T follicular helper cell (primary cell): ENCODE measurements around the gene KCNJ5.
A peak's percentile ranks its signal among the peaks of the same experiment; 100 is the strongest.

Source experiments
- DNase-seq: peaks from one replicate; pipeline ENCODE4 v3.0.0-alpha.2; 2020; ENCODE audit warnings: low read depth

KCNJ5 gene

DNA sequence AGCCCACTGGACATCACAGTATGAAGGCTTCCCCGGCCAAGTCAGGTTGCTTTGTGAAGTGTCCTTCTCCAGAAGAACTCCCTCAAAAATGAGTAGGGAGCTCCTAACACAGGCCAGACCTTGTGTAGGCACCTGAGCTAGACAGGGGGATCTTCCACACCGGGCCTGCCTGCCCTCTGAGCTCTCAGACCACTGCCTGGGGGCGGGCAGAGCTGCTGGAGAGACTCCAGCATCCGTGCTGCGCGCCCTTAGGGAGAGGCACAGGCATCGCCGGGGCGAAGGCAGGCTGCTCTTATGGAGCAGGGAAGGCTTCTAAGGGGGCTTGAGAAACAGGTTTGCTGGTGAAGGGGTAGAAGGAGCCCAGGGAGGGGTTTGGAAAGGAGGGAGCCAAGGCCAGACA, 4.4 kb downstream of the KCNJ5 start:
- no peak for DNase-seq

DNA sequence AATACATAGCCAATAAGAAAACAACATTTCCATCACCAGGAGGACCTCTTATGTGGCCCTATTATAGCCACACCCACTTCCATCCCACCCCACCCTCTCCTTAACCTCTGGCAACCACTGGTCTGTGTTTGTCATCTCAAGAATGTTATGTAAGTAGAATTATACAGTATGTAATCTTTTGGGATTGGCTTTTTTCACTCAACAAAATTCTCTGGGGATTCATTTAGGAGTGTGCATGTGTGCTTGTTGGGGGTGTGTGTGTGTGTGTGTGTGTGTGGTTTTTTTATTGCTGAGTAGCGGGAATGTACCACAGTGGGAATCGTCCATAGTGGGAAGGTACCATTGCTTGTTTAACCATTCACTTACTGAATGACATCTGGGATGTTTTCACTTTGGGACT, 5.2 kb downstream of the KCNJ5 start:
- DNase-seq = no peak

- no peak for DNase-seq
Measured at GRCh38 chr11:128897826-128898225, 6.7 kb downstream of the KCNJ5 start.

GRCh38 chr11:128898580-128899344, 7.6 kb downstream of the KCNJ5 start:
- DNase-seq = no peak

- DNase-seq = no peak
Measured at GRCh38 chr11:128900468-128900867, 9.3 kb downstream of the KCNJ5 start.

GRCh38 chr11:128901653-128902514, 10.7 kb downstream of the KCNJ5 start:
- DNase-seq = no peak

- no peak for DNase-seq
Measured at GRCh38 chr11:128902515-128903066, 11.4 kb downstream of the KCNJ5 start.

DNA sequence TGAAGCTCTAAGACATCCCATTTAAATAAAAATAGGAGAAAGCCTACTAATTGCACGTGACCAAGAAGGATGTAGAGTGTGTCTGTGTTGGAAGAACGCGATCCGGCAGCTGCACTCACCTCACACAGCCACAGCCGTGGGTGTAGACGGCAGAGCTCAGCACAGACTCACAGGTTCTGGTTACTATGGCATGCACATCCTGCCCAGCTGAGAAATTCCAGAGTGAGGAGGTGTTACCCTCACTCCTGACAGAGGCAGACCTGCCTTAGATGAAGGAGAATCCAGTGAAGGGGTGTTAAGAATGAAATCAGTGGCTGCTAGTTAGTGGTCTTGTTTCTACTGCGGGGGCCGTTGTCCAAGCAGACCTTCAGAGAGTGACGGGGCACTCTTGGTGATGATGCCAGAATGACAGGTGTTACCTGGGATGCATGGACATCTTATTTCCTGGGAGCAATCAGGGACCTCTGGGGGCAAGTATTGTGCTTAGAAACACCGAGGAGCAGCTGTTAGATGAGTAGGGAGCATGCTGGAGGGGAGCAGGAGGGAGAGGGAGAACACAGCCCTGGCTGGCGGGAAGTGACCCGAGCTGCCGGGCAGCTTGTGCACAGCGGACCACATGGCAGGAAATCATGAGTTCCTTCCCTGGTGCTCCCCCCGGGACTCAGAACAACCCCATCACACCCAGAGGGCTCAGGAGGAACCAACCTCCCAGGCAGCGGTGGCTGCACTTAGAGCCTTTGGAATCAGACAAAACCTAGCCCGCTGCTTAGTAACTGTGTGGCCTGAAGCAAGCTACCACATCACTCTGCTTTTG, 12.3 kb downstream of the KCNJ5 start:
- no peak for DNase-seq

- DNase-seq = no peak
Measured at GRCh38 chr11:128904303-128904655, 13.1 kb downstream of the KCNJ5 start.

GRCh38 chr11:128904656-128905344, 13.6 kb downstream of the KCNJ5 start:
- no peak for DNase-seq

DNA sequence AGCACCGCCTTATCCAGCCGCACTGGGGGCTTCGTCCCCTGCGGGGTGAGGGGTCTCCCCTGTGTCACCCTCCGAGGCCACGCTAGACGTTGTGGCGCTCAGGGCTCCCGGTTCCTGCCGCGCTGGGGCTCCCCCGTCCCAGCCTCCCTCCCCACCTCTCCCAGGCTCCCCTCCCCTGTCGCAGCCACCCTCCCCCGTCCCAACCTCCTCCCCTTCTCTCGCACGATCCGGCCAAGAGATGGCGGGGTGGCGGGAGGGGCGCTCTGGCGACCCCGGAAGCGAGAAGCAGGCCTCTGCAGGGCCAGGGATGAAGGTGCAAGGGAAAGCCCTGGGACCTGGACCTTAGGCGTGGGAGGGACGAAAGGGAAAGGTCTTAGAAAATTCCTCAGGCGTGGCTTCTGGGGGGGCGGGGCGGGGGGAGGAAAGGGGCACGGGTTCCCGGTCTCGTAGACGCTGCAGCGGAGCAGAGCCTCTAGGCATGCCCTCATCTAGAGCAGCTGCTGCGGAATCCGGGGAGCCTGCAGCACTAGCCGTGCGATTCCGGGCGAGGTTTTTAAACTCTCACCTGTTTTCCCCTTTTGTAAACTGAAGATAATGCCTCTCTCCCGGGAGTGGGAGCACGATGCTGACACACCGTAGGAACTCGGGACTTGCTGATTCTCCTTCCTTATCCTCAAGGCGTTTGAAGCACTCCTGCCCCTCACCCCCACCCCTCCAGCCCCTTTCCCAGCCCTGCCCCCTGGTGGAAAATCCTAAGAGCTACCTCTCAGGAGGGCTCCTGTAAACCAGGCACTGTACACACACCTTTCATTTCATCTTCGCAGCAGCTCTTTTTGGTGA, 14.4 kb downstream of the KCNJ5 start:
- DNase-seq = peak; percentile 29

- no peak for DNase-seq
Measured at GRCh38 chr11:128906185-128907050, 15.3 kb downstream of the KCNJ5 start.

GRCh38 chr11:128907585-128907984, 16.4 kb downstream of the KCNJ5 start:
- DNase-seq = no peak

DNA sequence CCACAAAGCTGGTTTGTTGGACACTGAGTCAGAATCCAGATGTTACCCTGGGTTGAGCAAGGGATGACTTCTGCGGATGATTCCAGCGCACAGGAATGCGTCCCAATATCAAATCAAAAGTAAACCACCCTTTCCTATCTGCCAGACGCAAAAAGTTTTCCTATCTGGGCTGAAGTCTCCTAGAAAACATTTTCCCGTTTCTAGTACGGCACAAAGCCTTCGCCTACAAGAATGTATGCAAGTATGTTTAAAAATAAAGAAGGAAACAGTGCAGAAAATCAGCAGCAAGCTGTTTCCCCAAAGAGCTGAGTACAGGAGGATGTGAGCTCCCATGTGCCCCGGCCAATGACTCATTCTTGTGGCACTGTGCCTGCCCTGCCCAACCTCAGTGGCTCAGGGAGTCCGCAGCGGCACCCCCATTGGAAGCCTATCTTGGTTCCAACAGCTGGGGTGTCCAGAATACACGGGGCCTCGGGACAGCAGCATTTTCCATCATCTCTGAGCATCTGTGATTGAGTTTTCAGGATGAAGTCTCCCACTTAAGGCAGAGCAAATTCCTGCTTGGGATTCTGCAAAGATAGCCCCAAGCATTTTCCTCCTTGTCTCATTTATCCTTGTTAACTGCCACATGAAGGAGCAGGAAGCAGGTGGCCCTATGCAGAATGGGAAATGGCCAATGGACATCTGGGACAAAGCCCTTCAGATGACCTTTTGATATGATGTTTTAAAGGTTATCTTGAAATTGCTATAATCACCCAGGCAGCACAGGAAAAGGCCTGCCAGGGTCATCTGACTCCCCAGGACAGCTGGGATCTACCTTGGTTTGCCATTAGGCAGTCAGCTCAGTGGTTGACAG, 17.5 kb downstream of the KCNJ5 start:
- DNase-seq = no peak

DNA sequence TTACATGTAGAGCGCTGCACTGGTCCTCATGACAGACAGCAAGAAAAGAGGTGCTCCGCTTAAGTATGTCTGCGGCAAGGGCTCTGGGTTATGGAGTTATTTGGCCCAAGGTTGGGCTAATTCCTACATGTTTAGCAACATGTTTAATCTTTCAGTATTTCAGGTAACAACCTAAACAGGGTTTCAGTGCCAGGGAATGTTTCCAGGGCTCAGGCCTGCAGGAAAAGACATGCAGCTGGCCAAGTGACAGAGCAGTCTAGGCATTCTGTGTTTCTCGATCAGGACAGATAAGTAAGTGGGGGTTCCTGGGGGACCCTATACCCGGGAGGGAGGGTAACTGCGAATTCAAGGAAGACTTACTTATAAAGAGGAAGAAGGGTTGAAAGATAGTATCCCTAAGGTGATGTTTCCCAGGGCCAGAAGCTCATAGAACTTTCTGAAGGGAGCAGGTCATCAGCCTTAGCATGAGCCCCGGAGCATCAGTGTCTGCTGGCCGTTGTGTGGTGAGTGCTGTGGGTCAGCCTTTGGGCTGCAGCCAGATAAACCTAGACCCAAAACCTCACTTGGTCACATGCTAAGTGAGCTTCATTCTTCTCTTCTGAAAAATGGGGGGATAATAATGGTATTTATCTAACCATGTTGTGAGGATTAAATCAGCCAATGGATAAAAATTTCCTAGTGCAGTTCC, 18.4 kb downstream of the KCNJ5 start:
- DNase-seq = no peak

DNA sequence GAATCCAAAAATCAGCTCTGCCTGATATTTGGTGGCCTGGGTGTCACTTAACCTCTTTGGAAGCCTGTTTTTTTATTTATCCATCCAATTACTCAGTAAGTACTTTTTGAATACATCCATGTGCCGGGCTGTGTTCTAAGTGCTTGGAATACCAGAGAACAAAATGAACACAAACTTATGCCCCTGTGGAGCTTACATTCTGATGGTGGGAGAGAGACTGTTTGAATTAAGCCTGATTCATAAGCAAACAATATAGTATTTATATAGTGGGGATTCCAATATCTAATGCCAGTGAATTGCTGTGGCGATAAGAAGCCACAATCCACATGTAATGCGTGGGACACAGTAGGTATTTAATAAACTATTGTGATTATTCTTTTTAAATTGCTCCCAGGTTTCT, 19.4 kb downstream of the KCNJ5 start:
- no peak for DNase-seq

GRCh38 chr11:128911239-128911638, 20.1 kb downstream of the KCNJ5 start:
- DNase-seq = no peak

- DNase-seq = no peak
Measured at GRCh38 chr11:128911701-128912100, 20.5 kb downstream of the KCNJ5 start.
